Uterus (tissue), 4 donors: ENCODE data around the gene RNF208. TPM values are rescaled to one million over a fixed set of nuclear protein-coding genes. Genes with fewer than 3 reads are reported as not detected.

ENCODE experiments used
- DNase-seq, 2 donors: peaks; one replicate each; pipeline ENCODE4 v3.0.0-alpha.2; 2019 to 2020
- H3K27ac ChIP-seq, 2 donors: fragments of 200-600 bp; sonication (generic); 1 replicate in 1 of 2; 2 replicates in 1 of 2; pipeline ENCODE4 v1.5.1; 2016 to 2018
- H3K27me3 ChIP-seq, 2 donors: fragments of 200-600 bp; sonication (generic); one replicate each; pipeline ENCODE4 v1.5.1; 2018 to 2019; ENCODE audit warnings: control low read depth in 1 of 2
- H3K36me3 ChIP-seq, 2 donors: fragments of 200-600 bp; sonication (generic); one replicate each; pipeline ENCODE4 v1.5.1; 2019; ENCODE audit warnings: control low read depth in 1 of 2
- H3K4me1 ChIP-seq, 2 donors: fragments of 200-600 bp; sonication (generic); one replicate each; pipeline ENCODE4 v1.5.1; 2018 to 2019; ENCODE audit warnings: control low read depth in 1 of 2
- H3K4me3 ChIP-seq, 2 donors: fragments of 200-600 bp; sonication (generic); 1 replicate in 1 of 2; 2 replicates in 1 of 2; pipeline ENCODE4 v1.5.1; 2018 to 2019; ENCODE audit warnings: mild to moderate bottlenecking in 1 of 2
- H3K9me3 ChIP-seq, 2 donors: fragments of 200-600 bp; sonication (generic); one replicate each; pipeline ENCODE4 v1.5.1; 2019; ENCODE audit warnings: control low read depth in 1 of 2
- POLR2A ChIP-seq, 2 donors: fragments of 450-650 bp; IDR thresholded peaks; one replicate each; pipeline ENCODE4 v1.6.1; 2016; ENCODE audit warnings: antibody characterized with exemption in 2 of 2, mild to moderate bottlenecking in 1 of 2, moderate library complexity in 1 of 2
- intact Hi-C: fragments of 100-400 bp; cut with DNase I; formaldehyde crosslinking; loops from one replicate; pipeline ENCODE4 v1.15.1; 2023; ENCODE audit warnings: low total_unique reads
- total RNA-seq, 4 donors: library from RNA; depleted of rRNA in 3 of 4; stranded (reverse); fragments of >200 nt in 3 of 4; gene quantifications; one replicate each; pipeline versions ENCODE4 v1.1.0 to v1.2.4, GENCODE V29; 2014 to 2023
- TF ChIP-seq, protein P1 (sequence below), 4 experiments: fragments of 200-600 bp in 2 of 4; fragments of 450-650 bp in 2 of 4; sonication (generic) in 2 of 4; IDR thresholded peaks; one replicate each; pipeline ENCODE4 v1.5.1; 2016 to 2019; ENCODE audit warnings: antibody characterized with exemption in 4 of 4, mild to moderate bottlenecking in 2 of 4, moderate library complexity in 1 of 4
- donor health status: DM: yes; HTN: yes; CAD: no.

RNF208 gene
- total RNA-seq, 4 donors from 2014 or later = 3.7 TPM; not detected in 3

GRCh38 chr9:137227054-137227852 lies 5.2 kb upstream of the RNF208 start, which contains the start of gene RNF224:
Gene RNF224, plus strand, starts transcription at chr9:137227502. Its CDS starts 834 bp downstream, at chr9:137228336.
- Histone ChIP-seq H3K9me3 (no peaks in the 10 kb centered on the region), H3K27me3 (peaks cover 9 to 24% of the 10 kb centered on the region in 2 donors), H3K4me3 (no peak within 1 kb of the TSS), H3K27ac (no peak within 1 kb of the TSS), H3K4me1 (peaks cover 0 to 8% of the 10 kb centered on the region in 2 donors), H3K36me3 (no peaks in the 10 kb centered on the region)
- DNase-seq = peak; percentile 56 to 66
- intact Hi-C loops = loop anchor here (10.0 kb wide), 1 partner anchor 112 kb away; the partner anchor contains the start of gene DPP7
- TF ChIP-seq, protein P1, sequence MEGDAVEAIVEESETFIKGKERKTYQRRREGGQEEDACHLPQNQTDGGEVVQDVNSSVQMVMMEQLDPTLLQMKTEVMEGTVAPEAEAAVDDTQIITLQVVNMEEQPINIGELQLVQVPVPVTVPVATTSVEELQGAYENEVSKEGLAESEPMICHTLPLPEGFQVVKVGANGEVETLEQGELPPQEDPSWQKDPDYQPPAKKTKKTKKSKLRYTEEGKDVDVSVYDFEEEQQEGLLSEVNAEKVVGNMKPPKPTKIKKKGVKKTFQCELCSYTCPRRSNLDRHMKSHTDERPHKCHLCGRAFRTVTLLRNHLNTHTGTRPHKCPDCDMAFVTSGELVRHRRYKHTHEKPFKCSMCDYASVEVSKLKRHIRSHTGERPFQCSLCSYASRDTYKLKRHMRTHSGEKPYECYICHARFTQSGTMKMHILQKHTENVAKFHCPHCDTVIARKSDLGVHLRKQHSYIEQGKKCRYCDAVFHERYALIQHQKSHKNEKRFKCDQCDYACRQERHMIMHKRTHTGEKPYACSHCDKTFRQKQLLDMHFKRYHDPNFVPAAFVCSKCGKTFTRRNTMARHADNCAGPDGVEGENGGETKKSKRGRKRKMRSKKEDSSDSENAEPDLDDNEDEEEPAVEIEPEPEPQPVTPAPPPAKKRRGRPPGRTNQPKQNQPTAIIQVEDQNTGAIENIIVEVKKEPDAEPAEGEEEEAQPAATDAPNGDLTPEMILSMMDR (IDR thresholded peaks at IDR 0.05) = peak; percentile 62 to 87 (median 80)
- peak in 1 of 2 donors; percentile 14 for TF ChIP-seq POLR2A (IDR thresholded peaks at IDR 0.05)

GRCh38 chr9:137226338-137227053 lies 4.5 kb upstream of the RNF208 start:
- Histone ChIP-seq H3K4me3 (no peak overlapping the region), H3K27me3 (peaks cover 9 to 24% of the 10 kb centered on the region in 2 donors), H3K36me3 (no peaks in the 10 kb centered on the region), H3K9me3 (no peaks in the 10 kb centered on the region), H3K27ac (no peak overlapping the region), H3K4me1 (peaks cover 0 to 11% of the 10 kb centered on the region in 2 donors)
- no peak for TF ChIP-seq POLR2A (IDR thresholded peaks at IDR 0.05)
- TF ChIP-seq, protein P1 (IDR thresholded peaks at IDR 0.05) = no peak
- intact Hi-C loops = loop anchor here (10.0 kb wide), 1 partner anchor 112 kb away; the partner anchor contains the start of gene DPP7
- DNase-seq = no peak

- no peak for DNase-seq
- no peaks in the 10 kb centered on the region for H3K36me3 ChIP-seq
- peaks cover 0 to 13% of the 10 kb centered on the region in 2 donors for H3K4me1 ChIP-seq
- no peak for TF ChIP-seq POLR2A (IDR thresholded peaks at IDR 0.05)
- TF ChIP-seq, protein P1 (IDR thresholded peaks at IDR 0.05) = no peak
- no peaks in the 10 kb centered on the region for H3K9me3 ChIP-seq
- no peak overlapping the region for H3K4me3 ChIP-seq
- intact Hi-C loops = loop anchor here (10.0 kb wide), 1 partner anchor 111 kb away; the partner anchor contains the start of gene DPP7
- H3K27ac ChIP-seq = no peak overlapping the region
- H3K27me3 ChIP-seq = peaks cover 9 to 24% of the 10 kb centered on the region in 2 donors
These were observed 3.8 kb upstream of the RNF208 start for GRCh38 chr9:137225699-137226331.

GRCh38 chr9:137224830-137225694 lies 3.0 kb upstream of the RNF208 start, which contains the start of gene CYSRT1:
Gene CYSRT1, plus strand, starts transcription at chr9:137225174. Its CDS starts 448 bp downstream, at chr9:137225622.
- intact Hi-C loops = loop anchor here (10.0 kb wide), 1 partner anchor 110 kb away; the partner anchor contains the start of gene DPP7
- Histone ChIP-seq H3K4me3 (peak within 1 kb of the TSS; percentile 58 to 63), H3K27ac (peak within 1 kb of the TSS; percentile 76 to 90), H3K36me3 (no peaks in the 10 kb centered on the region), H3K9me3 (no peaks in the 10 kb centered on the region), H3K4me1 (peaks cover 0 to 13% of the 10 kb centered on the region in 2 donors), H3K27me3 (peaks cover 9 to 20% of the 10 kb centered on the region in 2 donors)
- TF ChIP-seq, protein P1 (IDR thresholded peaks at IDR 0.05) = no peak
- TF ChIP-seq POLR2A (IDR thresholded peaks at IDR 0.05) = no peak
- DNase-seq = no peak
